Panc1 (cell line): ENCODE measurements around the gene GMPR.

Experiments
- CTCF ChIP-seq: fragments of 450-650 bp; IDR thresholded peaks from 2 replicates; pipeline ENCODE4 v1.5.1; 2017; ENCODE audit warnings: mild to moderate bottlenecking
- POLR2AphosphoS5 ChIP-seq: IDR thresholded peaks from 2 replicates; pipeline ENCODE4 v1.6.1; 2012; ENCODE audit warnings: mild to moderate bottlenecking, low read depth, low read length, moderate library complexity
- SIN3A ChIP-seq: IDR thresholded peaks from 2 replicates; pipeline ENCODE4 v1.6.1; 2012; ENCODE audit warnings: low read depth, mild to moderate bottlenecking, low read length, moderate library complexity, borderline replicate concordance; ENCODE audit not compliant: insufficient read depth

GRCh38 chr6:16299861-16300260, 61.5 kb downstream of the GMPR start:
- TF ChIP-seq CTCF = no peak
- TF ChIP-seq POLR2AphosphoS5 = no peak
- no peak for TF ChIP-seq SIN3A
